CD4-positive, alpha-beta T cell treated with Interleukin-4 for 4 hours (primary cell): Measurements from ENCODE around the gene FANCD2.
"Not testable (repeated sequence)": the region's sequence is repeated elsewhere in the genome, so short reads cannot be mapped to it uniquely, and the experiment has no call there.

Experiments
- DNase-seq: peaks from one replicate; pipeline ENCODE4 v3.0.0-alpha.2; 2020

FANCD2 gene

GRCh38 chr3:10115326-10116137 is 89.3 kb downstream of the FANCD2 start, which contains the start of gene BRK1:
BRK1 (plus strand) TSS chr3:10115675; CDS start chr3:10115702, 27 bp downstream.
- DNase-seq, result peak; percentile 94

- no peak for DNase-seq
Observed at GRCh38 chr3:10116138-10116460, 89.9 kb downstream of the FANCD2 start.

- no peak for DNase-seq
Observed at GRCh38 chr3:10116928-10117327, 90.7 kb downstream of the FANCD2 start.

GRCh38 chr3:10119376-10119775 is 93.1 kb downstream of the FANCD2 start:
- DNase-seq, result no peak

GRCh38 chr3:10121064-10121463 is 94.8 kb downstream of the FANCD2 start:
- no peak for DNase-seq

GRCh38 chr3:10122724-10123123 is 96.5 kb downstream of the FANCD2 start:
- no peak for DNase-seq

GRCh38 chr3:10135872-10136271 is 109.6 kb downstream of the FANCD2 start:
- not testable (repeated sequence) for DNase-seq

- DNase-seq, result no peak
Observed at GRCh38 chr3:10136426-10137005, 110.3 kb downstream of the FANCD2 start.

GRCh38 chr3:10137178-10137577 is 110.9 kb downstream of the FANCD2 start:
- no peak for DNase-seq

- no peak for DNase-seq
Observed at GRCh38 chr3:10140996-10141546, 114.8 kb downstream of the FANCD2 start.

GRCh38 chr3:10142707-10143560 is 116.7 kb downstream of the FANCD2 start:
- no peak for DNase-seq

- DNase-seq, result no peak
Observed at GRCh38 chr3:10145685-10146084, 119.4 kb downstream of the FANCD2 start.

- DNase-seq, result no peak
Observed at GRCh38 chr3:10149226-10149625, 123.0 kb downstream of the FANCD2 start.

GRCh38 chr3:10150987-10151386 is 124.8 kb downstream of the FANCD2 start:
- DNase-seq, result no peak
